Measurements from ENCODE around the gene FOXF2.

- TF ChIP-seq CTCF (IDR thresholded peaks at IDR 0.05), result no peak
- no peak for TF ChIP-seq ZFX (IDR thresholded peaks at IDR 0.05; ENCODE audit: borderline replicate concordance)
Measured at GRCh38 chr6:1406306-1407072, 17.1 kb downstream of the FOXF2 start.
